SU-DHL-6 (cell line): Measurements from ENCODE around the gene EVA1C.

Source experiments
- CTCF ChIP-seq: fragments of 200-600 bp; sonication (generic); IDR thresholded peaks from one replicate; pipeline ENCODE4 v1.5.1; 2017; ENCODE audit warnings: antibody characterized with exemption, mild to moderate bottlenecking, low read length, moderate library complexity; ENCODE audit not compliant: insufficient read depth, poor library complexity, severe bottlenecking
- EZH2phosphoT487 ChIP-seq: fragments of 200-600 bp; sonication (generic), shearing (Covaris generic); conservative IDR thresholded peaks from 2 replicates; pipeline ENCODE4 v1.6.1; 2018; ENCODE audit warnings: mild to moderate bottlenecking, antibody characterized with exemption, low read length, moderate library complexity, mixed read lengths

DNA sequence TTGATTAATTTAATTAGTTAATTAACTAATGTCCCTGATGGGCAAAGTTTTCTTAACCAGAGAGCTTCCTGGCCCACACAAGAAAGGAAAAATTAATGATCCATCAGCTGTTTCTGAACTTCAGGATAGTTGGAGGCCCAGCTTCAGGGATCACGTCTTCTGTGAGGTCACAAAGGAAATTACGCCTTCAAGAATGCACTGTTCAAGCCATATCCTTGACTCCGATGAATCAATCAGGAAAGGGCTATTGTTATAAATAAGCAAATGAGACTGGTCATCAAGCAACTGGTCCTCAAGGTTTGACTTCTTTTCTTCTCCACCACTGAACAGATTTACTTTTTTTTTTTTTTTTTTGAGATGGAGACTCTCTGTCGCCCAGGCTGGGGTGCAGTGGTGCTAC lies 132.2 kb downstream of the EVA1C start:
- TF ChIP-seq CTCF (no peak), EZH2phosphoT487 (no peak)
